ENCODE measurements around the gene RNPEPL1.
"Not testable (repeated sequence)": the region's sequence is repeated elsewhere in the genome, so short reads cannot be mapped to it uniquely, and the experiment has no call there.

The RNPEPL1 gene

DNA sequence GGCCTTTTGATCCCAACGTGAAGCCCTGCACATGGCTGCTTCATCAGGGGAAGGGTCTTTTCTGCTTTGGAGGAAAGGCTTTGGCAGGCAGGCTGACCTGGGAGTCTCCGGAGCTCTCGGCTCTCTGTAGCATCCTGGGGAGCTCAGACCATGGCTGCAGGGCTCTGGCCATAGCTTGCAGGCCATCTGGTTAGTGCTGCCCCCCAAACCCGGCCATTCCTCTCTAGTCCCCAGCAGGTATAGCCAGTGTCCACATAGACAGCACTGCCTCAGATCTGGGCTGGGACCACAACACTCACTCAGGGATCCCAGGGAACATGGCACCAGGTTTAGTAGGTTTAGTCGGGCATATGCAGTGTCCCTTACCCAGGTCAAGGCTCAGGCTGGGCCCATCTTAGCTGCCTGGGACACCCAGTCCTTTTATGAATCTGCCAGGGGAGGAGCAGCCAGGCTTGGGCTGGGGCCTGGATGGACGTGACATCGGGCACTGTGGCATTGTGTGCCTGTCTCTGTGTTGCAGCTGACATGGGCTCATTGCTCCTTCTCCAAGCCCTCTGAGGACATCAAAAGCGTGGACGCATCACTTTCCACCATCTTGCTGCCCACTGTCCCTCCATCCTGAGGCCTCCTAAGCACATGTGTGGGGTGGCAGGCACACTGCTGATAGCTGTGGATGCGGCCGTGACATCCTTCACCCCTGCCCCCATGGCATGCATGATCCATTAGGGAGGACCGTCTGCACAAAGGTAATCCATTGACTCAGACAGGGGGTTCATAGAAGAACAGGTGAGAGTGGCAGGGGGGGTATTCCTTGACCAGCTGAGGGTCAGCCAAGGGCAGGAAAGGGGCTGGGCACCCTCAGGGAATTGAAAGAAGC is 37.8 kb downstream of the RNPEPL1 start:
- no peak for DNase-seq

DNA sequence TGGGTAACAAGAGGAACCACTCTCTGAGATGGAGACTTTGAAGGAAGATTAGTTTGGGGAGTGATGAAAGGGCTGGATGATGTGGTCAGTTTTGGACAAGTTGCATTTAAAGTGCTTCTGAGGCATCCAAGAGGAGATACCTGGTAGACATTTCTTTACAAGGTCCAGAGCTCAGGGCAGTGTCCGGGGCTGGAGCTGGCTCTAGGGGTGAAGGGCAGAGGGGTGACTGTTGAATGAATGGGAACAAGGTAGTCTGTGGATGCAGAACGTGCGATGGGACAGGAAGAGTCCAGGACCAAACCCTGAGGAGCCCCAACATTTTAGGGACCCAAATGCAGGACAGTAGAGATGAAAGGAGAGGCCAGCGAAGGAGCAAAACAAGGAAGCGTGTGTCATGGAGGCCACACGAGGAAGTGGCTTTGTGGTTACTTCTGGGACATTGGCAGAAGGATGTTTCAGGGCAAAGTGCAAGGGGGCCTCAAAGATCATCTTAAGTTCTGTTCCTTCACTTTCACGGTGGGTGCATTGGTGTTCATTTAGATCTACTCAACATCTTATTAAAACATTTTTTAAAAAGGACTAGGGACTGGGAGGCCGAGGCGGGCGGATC is 43.4 kb downstream of the RNPEPL1 start:
- peak in 1 of 2 donors; percentile 0 for DNase-seq

GRCh38 chr2:240613781-240614180 is 45.5 kb downstream of the RNPEPL1 start:
- no peak for DNase-seq

DNA sequence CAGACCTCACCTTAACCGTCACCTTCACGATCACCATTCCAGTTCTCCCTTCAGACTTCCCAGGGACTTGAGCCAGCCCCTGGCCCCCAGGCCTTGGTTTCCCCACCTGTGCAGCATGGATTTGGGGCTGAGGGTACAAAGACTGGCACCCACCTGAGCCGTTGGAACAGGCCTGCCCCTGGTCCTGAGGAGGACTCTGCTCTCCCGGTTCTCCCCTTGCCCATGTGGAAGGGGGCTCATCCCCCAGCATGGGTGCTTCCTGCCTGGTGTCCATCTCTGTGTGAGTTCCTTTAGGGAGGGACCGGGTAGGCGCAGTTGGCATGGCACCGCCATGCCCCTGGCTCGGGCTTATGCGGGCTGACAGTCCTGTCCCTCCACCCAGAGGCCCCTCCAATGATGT is 46.1 kb downstream of the RNPEPL1 start:
- DNase-seq = no peak

DNA sequence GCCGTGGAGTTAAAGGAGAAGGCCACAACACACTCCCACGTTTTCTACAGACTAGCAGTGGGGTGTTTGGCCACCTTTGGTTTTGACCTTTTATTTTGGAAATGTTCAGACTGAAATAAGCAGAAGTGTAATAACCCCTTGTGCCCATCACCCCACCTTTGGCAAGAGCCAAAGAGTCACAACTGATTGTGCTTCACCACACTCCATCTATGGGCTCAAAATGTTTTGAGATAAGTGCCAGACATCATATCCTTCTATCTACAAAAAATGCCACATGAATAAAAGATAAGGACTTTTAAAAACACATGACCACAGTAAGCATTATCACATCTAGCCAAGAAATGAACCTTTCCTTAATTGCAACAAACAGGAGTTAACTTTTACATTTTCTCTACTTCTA is 47.1 kb downstream of the RNPEPL1 start:
- no peak for DNase-seq

GRCh38 chr2:240615820-240616547 is 47.7 kb downstream of the RNPEPL1 start:
- DNase-seq = no peak

DNA sequence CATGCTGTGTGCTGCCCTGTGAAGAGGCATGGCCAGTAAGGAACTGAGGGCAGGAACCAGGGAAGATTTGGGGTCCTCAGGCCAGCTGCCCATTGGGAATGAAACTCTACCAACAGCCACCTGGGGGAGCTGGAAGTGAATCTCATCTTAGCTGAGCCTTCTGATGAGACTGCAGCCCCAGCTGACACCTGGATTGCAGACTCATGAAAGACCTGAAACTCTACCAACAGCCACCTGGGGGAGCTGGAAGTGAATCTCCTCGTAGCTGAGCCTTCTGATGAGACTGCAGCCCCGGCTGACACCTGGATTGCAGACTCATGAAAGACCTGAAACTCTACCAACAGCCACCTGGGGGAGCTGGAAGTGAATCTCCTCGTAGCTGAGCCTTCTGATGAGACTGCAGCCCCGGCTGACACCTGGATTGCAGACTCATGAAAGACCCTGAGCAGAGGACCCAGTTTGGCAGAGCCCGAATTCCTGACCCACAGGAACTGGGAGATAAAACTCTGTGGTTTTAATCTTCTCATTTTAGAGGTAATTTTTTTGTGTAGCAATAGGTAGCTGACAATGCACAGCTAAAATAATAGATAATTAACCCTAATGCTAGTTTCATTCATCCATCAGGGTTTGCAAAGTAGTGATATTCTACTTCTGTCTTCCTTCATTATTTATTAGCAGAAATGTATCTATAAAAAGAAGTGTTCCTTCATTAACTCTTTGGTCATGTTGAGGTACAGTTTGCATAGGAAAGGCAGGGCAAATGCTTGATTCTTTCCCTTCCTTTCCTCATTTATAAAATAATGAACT is 48.8 kb downstream of the RNPEPL1 start:
- not testable (repeated sequence) for DNase-seq

- DNase-seq = no peak
Measured at GRCh38 chr2:240618776-240619175, 50.5 kb downstream of the RNPEPL1 start.

GRCh38 chr2:240619506-240620148 is 51.3 kb downstream of the RNPEPL1 start:
- no peak for DNase-seq

- no peak for DNase-seq
Measured at GRCh38 chr2:240620149-240620731, 52.0 kb downstream of the RNPEPL1 start.

GRCh38 chr2:240620859-240621258 is 52.6 kb downstream of the RNPEPL1 start:
- DNase-seq = no peak

DNA sequence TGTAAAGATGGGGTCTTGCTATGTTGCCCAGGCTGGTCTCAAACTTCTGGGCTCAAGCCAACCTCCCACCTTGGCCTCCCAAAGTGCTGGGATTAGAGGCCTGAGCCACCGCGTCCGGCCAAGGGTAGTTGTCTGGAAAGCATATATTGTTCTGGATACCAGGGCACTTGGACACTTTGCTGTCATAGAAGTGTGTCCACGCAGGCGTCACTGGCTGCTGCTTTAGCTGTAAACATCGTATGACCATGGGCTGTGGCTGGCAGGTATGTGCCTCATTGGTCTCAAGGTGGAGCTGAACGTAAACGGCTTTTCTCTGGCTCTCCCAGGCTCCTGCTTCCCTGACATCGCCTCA is 53.8 kb downstream of the RNPEPL1 start:
- no peak for DNase-seq

DNA sequence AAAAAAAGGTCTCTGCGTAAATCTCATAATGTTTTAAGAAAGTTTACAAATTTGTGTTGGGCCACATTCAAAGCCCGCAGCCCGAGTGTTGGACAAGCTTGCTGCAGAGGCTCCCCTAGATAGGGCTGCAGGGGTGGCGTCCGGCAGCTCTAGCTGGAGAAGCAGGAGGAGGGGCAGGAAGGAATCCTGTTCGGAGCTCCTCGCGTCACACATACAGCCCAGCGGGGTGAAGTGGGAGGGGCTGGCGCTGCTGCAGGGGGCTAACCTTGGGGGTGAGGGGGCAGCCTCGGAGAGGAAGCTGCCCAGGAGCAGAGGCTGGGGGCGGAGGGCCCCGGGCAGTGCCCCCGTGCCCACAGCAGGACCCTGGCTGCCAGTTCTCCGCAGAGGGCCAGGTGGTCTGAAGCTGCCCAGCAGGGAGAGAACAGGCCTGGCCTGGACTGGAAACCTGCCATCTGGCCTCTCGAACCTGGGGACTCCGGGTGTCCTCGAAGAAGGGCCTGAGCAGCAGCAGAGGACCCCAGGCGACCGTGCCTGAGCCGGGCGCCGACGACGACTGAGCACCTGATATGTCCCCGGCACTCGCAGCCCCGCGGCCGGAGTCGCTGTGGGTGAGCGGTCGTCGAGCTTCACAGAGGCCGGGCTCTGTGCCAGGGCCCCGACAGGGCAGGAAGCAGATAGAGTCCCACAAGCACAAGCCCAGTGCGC is 54.4 kb downstream of the RNPEPL1 start:
- peak in 1 of 2 donors; percentile 63 for DNase-seq

GRCh38 chr2:240623531-240624010 is 55.3 kb downstream of the RNPEPL1 start:
- peak in 1 of 2 donors; percentile 19 for DNase-seq

DNA sequence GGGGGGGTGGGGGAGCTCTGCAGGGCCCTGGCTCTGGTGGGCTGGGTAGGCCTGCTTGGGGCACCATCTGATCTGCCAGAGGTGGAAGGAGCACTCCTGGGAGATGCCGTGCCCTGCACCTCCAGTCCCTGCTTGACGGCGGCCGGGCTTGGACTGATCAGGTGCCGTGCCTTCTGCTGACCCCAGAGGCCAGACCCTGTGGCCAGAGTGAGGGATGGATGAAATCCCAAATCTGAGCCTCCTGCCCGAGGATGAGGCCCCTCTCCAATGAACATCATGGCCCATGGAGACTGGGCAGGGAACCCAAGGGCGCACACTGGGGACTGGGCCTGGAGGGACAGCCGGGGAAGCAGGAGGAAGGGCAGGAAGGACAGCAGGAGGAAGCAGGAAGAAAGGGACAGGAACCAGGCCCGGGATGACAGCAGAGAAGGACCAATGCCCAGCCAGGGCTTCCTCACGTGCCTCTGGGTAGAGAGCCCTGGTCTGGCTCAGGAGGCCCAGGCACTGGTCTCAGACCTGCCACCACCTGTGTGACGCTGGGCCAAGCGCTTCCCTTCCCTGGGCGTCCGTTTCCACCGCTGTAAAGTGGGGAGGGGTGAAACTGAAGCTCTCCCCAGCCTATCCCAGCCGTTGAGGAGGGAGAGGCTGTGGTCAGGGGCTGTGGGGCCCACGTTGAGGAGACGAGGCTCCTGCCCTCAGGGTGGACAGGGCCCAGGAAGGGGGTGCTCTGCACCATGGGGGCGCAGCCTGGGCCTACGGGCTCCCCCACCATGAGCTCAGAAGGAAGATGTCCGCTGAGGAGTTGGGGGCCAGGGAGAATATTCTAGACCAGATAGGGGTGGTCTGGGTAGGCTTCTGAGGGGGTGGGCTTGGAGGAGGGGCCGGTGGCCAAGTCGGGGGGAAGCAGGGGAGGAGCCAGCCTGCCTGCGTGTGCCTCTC is 56.0 kb downstream of the RNPEPL1 start:
- peak in 1 of 2 donors; percentile 12 for DNase-seq

- DNase-seq = peak; percentile 67 to 83
Measured at GRCh38 chr2:240624950-240625621, 56.8 kb downstream of the RNPEPL1 start, which contains the start of gene GPR35. GPR35 (plus strand) TSS chr2:240625480; CDS start chr2:240629953, 4,473 bp downstream.

GRCh38 chr2:240626531-240627300 is 58.4 kb downstream of the RNPEPL1 start:
- DNase-seq = peak in 1 of 2 donors; percentile 50
